HEK293T (cell line): ENCODE results near the gene CC2D1B.

Experiments
- ARNT ChIP-seq: fragments of 450-650 bp; IDR thresholded peaks from 2 replicates; pipeline ENCODE4 v1.6.1; 2017; ENCODE audit warnings: mild to moderate bottlenecking
- ELF4 ChIP-seq: fragments of 450-650 bp; IDR thresholded peaks from 2 replicates; pipeline ENCODE4 v1.6.1; 2017; ENCODE audit warnings: antibody characterized with exemption
- FOXK2 ChIP-seq: fragments of 450-650 bp; IDR thresholded peaks from 2 replicates; pipeline ENCODE4 v1.6.1; 2016; ENCODE audit warnings: mild to moderate bottlenecking
- FOXM1 ChIP-seq: fragments of 450-650 bp; IDR thresholded peaks from 2 replicates; pipeline ENCODE4 v1.6.1; 2017; ENCODE audit warnings: mild to moderate bottlenecking, borderline replicate concordance
- HDGF ChIP-seq: fragments of 450-650 bp; IDR thresholded peaks from 2 replicates; pipeline ENCODE4 v1.6.1; 2017; ENCODE audit warnings: antibody characterized with exemption, borderline replicate concordance
- LEF1 ChIP-seq: fragments of 450-650 bp; IDR thresholded peaks from 2 replicates; pipeline ENCODE4 v1.6.1; 2017; ENCODE audit warnings: mild to moderate bottlenecking, borderline replicate concordance
- NFRKB ChIP-seq: fragments of 450-650 bp; IDR thresholded peaks from 2 replicates; pipeline ENCODE4 v1.6.1; 2016; ENCODE audit warnings: mild to moderate bottlenecking, moderate library complexity
- PKNOX1 ChIP-seq: fragments of 450-650 bp; IDR thresholded peaks from 2 replicates; pipeline ENCODE4 v1.6.1; 2016
- SP1 ChIP-seq: fragments of 450-650 bp; IDR thresholded peaks from 2 replicates; pipeline ENCODE4 v1.6.1; 2017
- SUZ12 ChIP-seq: fragments of 450-650 bp; IDR thresholded peaks from 2 replicates; pipeline ENCODE4 v1.6.1; 2016; ENCODE audit warnings: mild to moderate bottlenecking
- ZNF384 ChIP-seq: fragments of 450-650 bp; IDR thresholded peaks from 2 replicates; pipeline ENCODE4 v1.6.1; 2016

GRCh38 chr1:52364235-52364839 is 1.7 kb downstream of the CC2D1B start:
- TF ChIP-seq SP1: no peak
- no peak for TF ChIP-seq HDGF
- TF ChIP-seq FOXK2: no peak
- no peak for TF ChIP-seq ZNF384
- TF ChIP-seq SUZ12: no peak
- TF ChIP-seq NFRKB: no peak
- TF ChIP-seq ELF4: no peak
- TF ChIP-seq FOXM1: no peak
- no peak for TF ChIP-seq PKNOX1
- no peak for TF ChIP-seq ARNT
- no peak for TF ChIP-seq LEF1
